Choroid plexus epithelial cell (primary cell): ENCODE measurements around the gene RNLS.
A peak's percentile ranks its signal among the peaks of the same experiment; 100 is the strongest.
"Not testable (repeated sequence)": the region's sequence is repeated elsewhere in the genome, so short reads cannot be mapped to it uniquely, and the experiment has no call there.

Experiments
- DNase-seq: peaks from one replicate; pipeline ENCODE4 v3.0.0-alpha.2; 2010; ENCODE audit warnings: low read depth
- H3K4me3 ChIP-seq: 2 replicates; pipeline ENCODE4 v1.5.1; 2011; ENCODE audit warnings: low read depth, mild to moderate bottlenecking, control low read depth, low read length, moderate library complexity
- TF ChIP-seq, protein P1 (sequence below): conservative IDR thresholded peaks from 2 replicates; pipeline ENCODE4 v1.5.1; 2011; ENCODE audit warnings: low read depth, mild to moderate bottlenecking, control low read depth, inconsistent platforms, low read length, moderate library complexity

The RNLS gene

DNA sequence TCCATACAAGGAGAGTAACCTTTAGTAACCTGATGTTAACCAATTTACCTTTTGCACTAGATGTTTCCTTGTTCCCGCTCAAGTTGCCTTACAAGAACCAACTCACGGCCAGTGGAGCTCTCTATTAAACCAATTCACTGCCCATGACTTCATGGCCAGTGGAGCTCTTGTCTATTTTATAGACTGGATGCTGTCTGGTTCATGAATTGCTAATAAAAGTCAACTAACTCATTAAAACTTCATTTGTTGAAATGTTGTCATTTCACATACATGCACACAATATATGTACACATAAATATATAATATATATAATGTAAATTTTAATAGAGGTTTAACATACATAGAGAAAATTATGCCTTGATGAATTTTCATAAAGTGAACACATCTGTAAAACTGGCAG lies 216.3 kb downstream of the RNLS start:
- H3K4me3 ChIP-seq = no peak overlapping the region
- TF ChIP-seq, protein P1, sequence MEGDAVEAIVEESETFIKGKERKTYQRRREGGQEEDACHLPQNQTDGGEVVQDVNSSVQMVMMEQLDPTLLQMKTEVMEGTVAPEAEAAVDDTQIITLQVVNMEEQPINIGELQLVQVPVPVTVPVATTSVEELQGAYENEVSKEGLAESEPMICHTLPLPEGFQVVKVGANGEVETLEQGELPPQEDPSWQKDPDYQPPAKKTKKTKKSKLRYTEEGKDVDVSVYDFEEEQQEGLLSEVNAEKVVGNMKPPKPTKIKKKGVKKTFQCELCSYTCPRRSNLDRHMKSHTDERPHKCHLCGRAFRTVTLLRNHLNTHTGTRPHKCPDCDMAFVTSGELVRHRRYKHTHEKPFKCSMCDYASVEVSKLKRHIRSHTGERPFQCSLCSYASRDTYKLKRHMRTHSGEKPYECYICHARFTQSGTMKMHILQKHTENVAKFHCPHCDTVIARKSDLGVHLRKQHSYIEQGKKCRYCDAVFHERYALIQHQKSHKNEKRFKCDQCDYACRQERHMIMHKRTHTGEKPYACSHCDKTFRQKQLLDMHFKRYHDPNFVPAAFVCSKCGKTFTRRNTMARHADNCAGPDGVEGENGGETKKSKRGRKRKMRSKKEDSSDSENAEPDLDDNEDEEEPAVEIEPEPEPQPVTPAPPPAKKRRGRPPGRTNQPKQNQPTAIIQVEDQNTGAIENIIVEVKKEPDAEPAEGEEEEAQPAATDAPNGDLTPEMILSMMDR = no peak
- no peak for DNase-seq

DNA sequence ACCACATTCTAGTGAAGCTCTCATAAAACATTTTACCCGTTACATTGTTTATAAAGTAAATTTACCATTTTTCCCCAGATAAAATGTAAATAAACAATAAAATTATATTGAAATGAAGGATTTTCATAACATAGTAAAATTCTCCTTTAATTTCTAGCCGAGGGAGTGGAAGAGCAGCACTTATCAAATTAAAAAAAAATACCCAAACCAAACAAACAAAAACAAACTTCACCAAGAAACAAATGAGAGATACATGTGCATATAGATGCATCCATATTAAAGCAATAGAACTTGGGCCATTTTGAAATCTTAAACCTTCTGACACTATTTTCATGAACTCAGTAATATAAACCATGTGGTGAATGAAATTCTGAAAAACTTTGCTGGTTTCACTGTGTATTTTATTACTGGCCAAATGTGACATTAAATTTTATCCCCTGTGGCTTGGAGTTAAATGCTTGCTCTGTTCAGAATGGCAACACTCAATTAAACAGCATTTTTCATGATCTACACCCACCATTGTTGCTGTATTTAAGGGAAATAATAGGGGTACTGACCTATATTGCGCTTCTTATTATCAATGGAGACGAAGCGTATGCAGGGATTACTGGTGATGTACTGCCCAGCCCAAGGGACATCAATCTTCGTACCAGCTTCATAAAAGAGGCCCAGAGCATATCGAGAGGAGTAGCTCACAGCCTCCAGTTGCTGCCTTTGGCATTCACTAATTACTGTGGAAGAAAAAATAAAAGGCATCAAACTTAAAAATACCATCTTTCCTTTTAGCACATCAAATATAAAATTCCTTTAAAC lies 220.9 kb downstream of the RNLS start:
- no peak for DNase-seq
- TF ChIP-seq, protein P1 = no peak
- no peak overlapping the region for H3K4me3 ChIP-seq

DNA sequence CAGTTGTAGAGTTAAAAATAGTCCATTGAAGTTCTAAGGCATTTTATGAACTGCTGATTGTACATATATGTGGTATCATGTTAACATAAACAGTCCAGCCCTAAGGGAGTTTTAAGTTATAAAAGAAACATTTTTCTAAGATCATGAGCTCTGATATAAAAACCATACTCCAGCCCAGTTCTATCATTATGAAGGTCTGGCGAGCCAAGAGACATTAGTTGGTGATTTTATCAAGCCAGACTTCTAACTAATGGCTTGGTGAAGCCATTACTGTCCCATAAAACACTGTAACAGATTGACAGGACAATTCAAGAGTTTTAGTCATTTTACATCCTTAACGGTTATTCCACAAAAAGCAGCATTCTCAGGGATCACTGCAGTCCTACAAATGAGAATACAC lies 221.6 kb downstream of the RNLS start:
- H3K4me3 ChIP-seq = no peak overlapping the region
- TF ChIP-seq, protein P1 = no peak
- DNase-seq = no peak

DNA sequence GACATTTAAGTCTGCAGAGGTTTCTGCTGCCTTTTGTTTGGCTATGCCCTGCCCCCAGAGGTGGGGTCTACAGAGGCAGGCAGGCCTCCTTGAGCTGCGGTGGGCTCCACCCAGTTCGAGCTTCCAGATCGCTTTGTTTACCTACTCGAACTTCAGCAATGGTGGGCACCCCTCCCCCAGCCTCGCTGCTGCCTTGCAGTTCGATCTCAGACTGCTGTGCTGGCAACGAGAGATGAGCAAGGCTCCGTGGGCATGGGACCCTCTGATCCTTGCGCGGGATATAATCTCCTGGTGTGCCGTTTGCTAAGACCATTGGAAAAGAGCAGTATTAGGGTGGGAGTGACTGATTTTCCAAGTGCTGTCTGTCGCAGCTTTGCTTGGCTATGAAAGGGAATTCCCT lies 227.4 kb downstream of the RNLS start:
- not testable (repeated sequence) for DNase-seq, H3K4me3 ChIP-seq

DNA sequence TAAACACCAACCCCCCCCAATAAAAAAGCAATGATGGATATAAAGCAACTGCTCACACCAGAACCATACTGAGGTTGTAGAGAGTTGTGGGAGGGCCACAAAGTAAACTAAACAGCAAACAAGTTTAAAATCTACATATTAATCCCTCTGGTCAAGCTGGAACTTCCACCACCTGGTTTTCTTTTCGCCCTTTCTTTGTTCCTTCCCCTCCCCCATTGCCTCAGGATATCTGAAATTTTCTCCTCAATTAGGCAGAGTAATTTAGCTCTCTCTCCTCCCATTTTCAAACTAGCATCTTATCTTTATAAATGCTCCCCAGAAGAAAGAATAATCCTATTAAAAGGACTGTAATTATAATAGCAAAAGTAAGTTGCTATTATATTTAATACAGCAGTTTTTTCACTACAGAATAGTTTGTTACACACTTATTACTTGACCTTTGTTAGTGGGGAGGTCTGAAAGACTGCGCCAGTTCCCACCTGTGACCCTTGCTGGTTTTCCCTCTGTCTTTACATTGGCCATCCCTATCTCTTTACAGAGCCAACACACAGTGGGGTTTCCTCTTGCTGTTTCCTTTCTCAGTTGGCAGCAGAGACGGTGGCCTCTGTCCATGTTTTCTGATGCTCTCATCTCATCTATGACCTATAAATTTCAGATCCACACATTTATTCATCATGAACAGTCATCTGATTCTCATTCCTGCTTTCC lies 235.4 kb downstream of the RNLS start:
- peak; percentile 5 for DNase-seq
- no peak overlapping the region for H3K4me3 ChIP-seq
- TF ChIP-seq, protein P1 = no peak

DNA sequence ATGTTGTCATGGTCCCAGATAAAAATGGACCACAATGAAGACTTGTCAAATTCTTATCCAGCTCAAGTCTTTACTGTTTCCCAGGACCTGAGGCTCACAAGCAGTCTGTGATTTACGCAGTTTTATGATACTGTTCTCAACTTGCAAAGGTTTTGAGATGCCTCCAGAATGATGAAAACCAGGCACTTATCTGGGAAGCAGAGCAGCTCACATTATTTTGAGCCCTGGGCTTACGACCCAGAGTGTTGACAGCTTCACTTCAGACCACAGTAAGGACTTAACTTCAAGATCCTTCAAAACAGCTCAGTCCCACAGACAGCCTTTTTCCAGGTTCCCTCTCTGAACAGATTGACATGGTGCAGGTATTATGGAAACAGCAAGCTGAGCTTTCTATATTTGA lies 236.1 kb downstream of the RNLS start:
- H3K4me3 ChIP-seq = no peak overlapping the region
- no peak for DNase-seq
- TF ChIP-seq, protein P1 = no peak

DNA sequence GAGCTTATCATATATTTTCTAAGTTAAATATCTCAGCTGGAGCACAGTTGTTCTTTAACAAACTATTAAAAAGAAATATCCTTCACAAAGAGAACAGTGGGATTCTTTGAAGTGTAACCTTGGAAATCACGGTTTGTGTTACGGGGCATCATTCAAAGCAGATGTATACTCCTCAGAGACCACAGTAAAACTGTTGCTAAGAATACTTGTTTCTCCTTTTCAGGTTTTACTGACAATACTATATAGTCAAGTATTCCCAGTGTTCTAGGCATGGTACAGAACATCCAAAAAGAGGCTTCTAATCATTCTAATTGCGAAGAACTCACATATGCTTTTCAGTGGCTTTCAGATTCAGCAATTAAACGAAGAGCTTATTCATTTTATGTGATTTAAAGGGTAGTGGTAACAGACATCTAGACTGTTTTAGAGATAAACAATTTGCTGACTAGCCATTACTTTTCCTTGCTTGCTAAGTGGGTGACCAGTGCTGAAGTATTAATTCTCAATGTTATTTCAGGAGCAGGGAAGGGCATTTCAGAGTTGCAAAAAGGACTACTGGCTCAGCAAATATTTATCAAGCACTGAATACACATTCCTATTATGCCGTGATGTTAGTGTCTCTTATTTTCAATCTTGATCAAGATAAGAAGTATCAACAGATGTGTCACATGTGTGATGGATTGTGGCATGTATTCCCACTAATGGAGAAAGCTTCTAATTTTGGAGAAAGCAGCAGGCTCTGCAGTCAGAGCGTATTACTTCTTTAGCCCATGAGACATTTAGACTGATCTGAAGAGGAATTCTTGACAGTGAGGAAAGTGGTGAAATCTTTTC lies 236.8 kb downstream of the RNLS start:
- DNase-seq = no peak
- no peak overlapping the region for H3K4me3 ChIP-seq
- TF ChIP-seq, protein P1 = no peak
